Islet precursor cell (in vitro differentiated cells): ENCODE results near the gene PPP2R3B.
A peak's percentile ranks its signal among the peaks of the same experiment; 100 is the strongest.
"Not testable (repeated sequence)": the region's sequence is repeated elsewhere in the genome, so short reads cannot be mapped to it uniquely, and the experiment has no call there.

ENCODE experiments used
- DNase-seq: peaks from one replicate; pipeline ENCODE4 v3.0.0-alpha.2; 2018

The PPP2R3B gene

GRCh38 chrX:386768-387575 is at the start of gene PPP2R3B:
Gene PPP2R3B (minus strand): TSS chrX:386907. CDS start chrX:386691, 216 bp downstream.
- peak; percentile 99 for DNase-seq

- no peak for DNase-seq
These were observed 48.9 kb upstream of the PPP2R3B start for GRCh38 chrX:435536-436122.

GRCh38 chrX:434946-435345 is 48.2 kb upstream of the PPP2R3B start:
- DNase-seq: no peak

- no peak for DNase-seq
These were observed 47.1 kb upstream of the PPP2R3B start for GRCh38 chrX:433771-434170.

GRCh38 chrX:432666-433065 is 46.0 kb upstream of the PPP2R3B start:
- DNase-seq: not testable (repeated sequence)

GRCh38 chrX:431492-432111 is 44.9 kb upstream of the PPP2R3B start:
- DNase-seq: no peak

- DNase-seq: no peak
These were observed 44.3 kb upstream of the PPP2R3B start for GRCh38 chrX:431056-431455.

- no peak for DNase-seq
These were observed 42.6 kb upstream of the PPP2R3B start for GRCh38 chrX:429266-429825.

- peak; percentile 78 for DNase-seq
These were observed 41.4 kb upstream of the PPP2R3B start for GRCh38 chrX:427812-428725.

- peak; percentile 81 for DNase-seq
These were observed 40.2 kb upstream of the PPP2R3B start for GRCh38 chrX:426881-427280.

- DNase-seq: no peak
These were observed 38.3 kb upstream of the PPP2R3B start for GRCh38 chrX:425056-425455.

- DNase-seq: no peak
These were observed 35.1 kb upstream of the PPP2R3B start for GRCh38 chrX:421646-422391.

GRCh38 chrX:420496-421223 is 34.0 kb upstream of the PPP2R3B start:
- no peak for DNase-seq

- no peak for DNase-seq
These were observed 32.4 kb upstream of the PPP2R3B start for GRCh38 chrX:418927-419729.

GRCh38 chrX:415498-415897 is 28.8 kb upstream of the PPP2R3B start:
- not testable (repeated sequence) for DNase-seq

GRCh38 chrX:413322-414201 is 26.9 kb upstream of the PPP2R3B start:
- DNase-seq: peak; percentile 79

GRCh38 chrX:410296-410695 is 23.6 kb upstream of the PPP2R3B start:
- DNase-seq: no peak

- no peak for DNase-seq
These were observed 18.4 kb upstream of the PPP2R3B start for GRCh38 chrX:405149-405548.

- no peak for DNase-seq
These were observed 17.9 kb upstream of the PPP2R3B start for GRCh38 chrX:404656-405055.
